ENCODE data around the gene XBP1. TPM values are rescaled to one million over a fixed set of nuclear protein-coding genes. Genes with fewer than 3 reads are reported as not detected.

XBP1 gene
- total and polyA plus RNA-seq, 4 donors = 49.3 to 143 (median 95.5) TPM

Other genes with a start within 250 kb of the XBP1 start
- gene TTC28, start 120.7 kb downstream of the XBP1 start, total RNA-seq = 10 to 100 TPM; 44.1 to 74.9 TPM
- gene TTC28, start 120.7 kb downstream of the XBP1 start, polyA plus RNA-seq = 1 to 10 TPM; 3.1 to 8.1 TPM
- gene CHEK2, start 58.7 kb downstream of the XBP1 start, total RNA-seq = 10 to 100 TPM in 1 of 2 donors, 1 to 10 TPM in 1; 6.7 to 15.3 TPM
- 1 to 10 TPM; 5.3 to 5.9 TPM for gene CHEK2, start 58.7 kb downstream of the XBP1 start, polyA plus RNA-seq
- 10 to 100 TPM; 10.3 to 12.0 TPM for gene HSCB, start 58.5 kb downstream of the XBP1 start, total RNA-seq
- gene HSCB, start 58.5 kb downstream of the XBP1 start, polyA plus RNA-seq = 10 to 100 TPM; 17.9 to 23.6 TPM
- 10 to 100 TPM; 20.3 to 26.9 TPM for gene CCDC117, start 27.9 kb downstream of the XBP1 start, total RNA-seq
- gene CCDC117, start 27.9 kb downstream of the XBP1 start, polyA plus RNA-seq = 1 to 10 TPM; 6.7 to 9.6 TPM
- 10 to 100 TPM in 1 of 2 donors, 1 to 10 TPM in 1; 7.2 to 11.8 TPM for gene ZNRF3, start 83.0 kb upstream of the XBP1 start, total RNA-seq
- gene ZNRF3, start 83.0 kb upstream of the XBP1 start, polyA plus RNA-seq = 1 to 10 TPM; 1.4 to 2.9 TPM

All from aorta (tissue), 4 donors.